SU-DHL-6 (cell line): ENCODE data around the gene ZNF664.

Experiments used
- EZH2phosphoT487 ChIP-seq: fragments of 200-600 bp; sonication (generic), shearing (Covaris generic); conservative IDR thresholded peaks from 2 replicates; pipeline ENCODE4 v1.6.1; 2018; ENCODE audit warnings: mild to moderate bottlenecking, antibody characterized with exemption, low read length, moderate library complexity, mixed read lengths
- TF ChIP-seq, protein P1 (sequence below): fragments of 200-600 bp; sonication (generic); IDR thresholded peaks from one replicate; pipeline ENCODE4 v1.5.1; 2017; ENCODE audit warnings: antibody characterized with exemption, mild to moderate bottlenecking, low read length, moderate library complexity; ENCODE audit not compliant: insufficient read depth, poor library complexity, severe bottlenecking

DNA sequence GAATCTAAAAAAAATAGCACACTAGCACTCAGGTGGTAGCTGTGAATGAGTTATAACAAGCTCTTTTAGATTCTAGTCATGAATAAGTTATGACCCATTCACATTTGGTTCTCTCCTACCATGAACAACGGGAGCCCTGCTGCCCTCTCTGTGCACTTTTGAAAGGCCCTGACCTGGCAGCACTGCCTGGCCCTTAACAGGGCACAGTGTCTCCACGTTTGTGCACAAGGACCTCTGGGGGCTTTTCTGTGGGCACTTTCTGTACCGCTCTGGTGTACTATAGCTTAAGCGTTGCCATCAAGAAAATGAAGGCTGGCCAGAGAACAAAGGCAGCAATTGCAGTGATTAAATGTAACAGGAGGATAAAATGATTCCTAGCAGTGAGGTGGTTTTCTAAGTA is 21.5 kb upstream of the ZNF664 start:
- TF ChIP-seq, protein P1, sequence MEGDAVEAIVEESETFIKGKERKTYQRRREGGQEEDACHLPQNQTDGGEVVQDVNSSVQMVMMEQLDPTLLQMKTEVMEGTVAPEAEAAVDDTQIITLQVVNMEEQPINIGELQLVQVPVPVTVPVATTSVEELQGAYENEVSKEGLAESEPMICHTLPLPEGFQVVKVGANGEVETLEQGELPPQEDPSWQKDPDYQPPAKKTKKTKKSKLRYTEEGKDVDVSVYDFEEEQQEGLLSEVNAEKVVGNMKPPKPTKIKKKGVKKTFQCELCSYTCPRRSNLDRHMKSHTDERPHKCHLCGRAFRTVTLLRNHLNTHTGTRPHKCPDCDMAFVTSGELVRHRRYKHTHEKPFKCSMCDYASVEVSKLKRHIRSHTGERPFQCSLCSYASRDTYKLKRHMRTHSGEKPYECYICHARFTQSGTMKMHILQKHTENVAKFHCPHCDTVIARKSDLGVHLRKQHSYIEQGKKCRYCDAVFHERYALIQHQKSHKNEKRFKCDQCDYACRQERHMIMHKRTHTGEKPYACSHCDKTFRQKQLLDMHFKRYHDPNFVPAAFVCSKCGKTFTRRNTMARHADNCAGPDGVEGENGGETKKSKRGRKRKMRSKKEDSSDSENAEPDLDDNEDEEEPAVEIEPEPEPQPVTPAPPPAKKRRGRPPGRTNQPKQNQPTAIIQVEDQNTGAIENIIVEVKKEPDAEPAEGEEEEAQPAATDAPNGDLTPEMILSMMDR: no peak
- TF ChIP-seq EZH2phosphoT487: no peak
